GM19351 (cell line): ENCODE results near the gene NACAD.

ENCODE experiments used
- ATAC-seq: cut with Tn5 transposase; IDR thresholded peaks from one replicate; pipeline ENCODE4 v1.9.1; 2021; ENCODE audit warnings: mild to moderate bottlenecking, moderate library complexity; ENCODE audit not compliant: unreplicated experiment

NACAD gene

DNA sequence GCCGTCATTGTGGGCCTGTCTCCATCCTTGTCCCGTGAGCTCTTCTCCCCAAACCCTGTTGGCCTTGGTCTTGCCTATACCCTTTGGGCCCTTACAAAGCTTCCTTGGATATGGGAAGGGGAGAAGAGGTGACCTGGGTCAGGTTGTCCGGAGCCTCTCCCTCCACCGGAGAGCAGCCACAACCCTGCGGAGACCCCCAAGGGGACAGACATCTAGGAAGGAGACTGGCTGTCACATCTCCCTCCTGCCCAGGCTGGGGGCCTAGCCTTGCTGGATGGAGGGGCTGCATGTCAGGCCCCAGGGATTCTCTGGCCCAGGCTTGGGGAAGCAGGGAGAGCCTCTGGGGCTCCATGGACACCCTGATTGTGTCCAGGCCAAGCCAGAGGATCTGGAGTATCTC lies 11.8 kb downstream of the NACAD start:
- no peak for ATAC-seq

DNA sequence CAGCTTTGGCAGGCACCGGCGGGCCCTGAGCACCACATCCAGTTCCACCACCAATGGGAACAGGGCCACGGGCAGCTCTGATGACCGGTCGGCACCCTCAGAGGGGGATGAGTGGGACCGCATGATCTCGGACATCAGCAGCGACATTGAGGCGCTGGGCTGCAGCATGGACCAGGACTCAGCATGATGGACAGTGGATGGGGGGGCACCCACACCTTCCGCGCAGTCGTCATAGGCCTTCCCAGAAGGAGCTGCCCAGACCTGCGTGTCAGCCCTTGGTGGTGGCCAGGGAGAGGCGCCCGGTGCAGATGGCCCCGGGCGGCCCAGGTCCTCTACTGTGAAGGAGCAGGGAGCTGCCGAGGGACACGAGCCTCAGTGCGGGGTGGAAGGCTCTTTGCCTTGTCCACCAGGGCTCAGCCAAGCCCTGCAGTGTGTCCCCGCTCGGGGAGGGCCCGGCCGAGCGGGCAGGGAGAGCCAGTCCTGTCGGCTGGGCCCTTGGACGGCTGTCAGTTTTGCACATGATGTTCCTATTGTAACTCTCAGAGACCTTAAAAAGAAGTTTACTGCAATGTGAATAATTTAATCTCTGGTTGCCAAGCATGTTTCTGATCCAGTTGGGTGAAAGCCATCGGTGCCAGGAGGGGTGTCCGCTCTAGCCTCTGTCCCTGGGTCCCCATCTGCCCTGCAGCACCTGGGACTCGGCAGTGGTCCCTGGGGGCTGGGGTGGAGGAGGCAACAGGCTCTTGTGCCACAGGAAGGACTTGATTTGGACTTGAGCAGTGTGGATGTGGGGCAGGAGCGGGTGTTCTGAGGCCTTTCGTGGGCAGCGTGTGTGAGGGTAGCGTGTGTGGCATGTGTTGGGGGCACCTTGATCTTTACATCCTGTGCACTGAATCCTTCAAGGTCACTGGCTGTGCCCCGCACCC lies 12.6 kb downstream of the NACAD start:
- ATAC-seq = no peak

- ATAC-seq = no peak
Measured at GRCh38 chr7:45075355-45075644, 13.5 kb downstream of the NACAD start.

GRCh38 chr7:45074528-45075354 lies 14.0 kb downstream of the NACAD start:
- ATAC-seq = no peak

DNA sequence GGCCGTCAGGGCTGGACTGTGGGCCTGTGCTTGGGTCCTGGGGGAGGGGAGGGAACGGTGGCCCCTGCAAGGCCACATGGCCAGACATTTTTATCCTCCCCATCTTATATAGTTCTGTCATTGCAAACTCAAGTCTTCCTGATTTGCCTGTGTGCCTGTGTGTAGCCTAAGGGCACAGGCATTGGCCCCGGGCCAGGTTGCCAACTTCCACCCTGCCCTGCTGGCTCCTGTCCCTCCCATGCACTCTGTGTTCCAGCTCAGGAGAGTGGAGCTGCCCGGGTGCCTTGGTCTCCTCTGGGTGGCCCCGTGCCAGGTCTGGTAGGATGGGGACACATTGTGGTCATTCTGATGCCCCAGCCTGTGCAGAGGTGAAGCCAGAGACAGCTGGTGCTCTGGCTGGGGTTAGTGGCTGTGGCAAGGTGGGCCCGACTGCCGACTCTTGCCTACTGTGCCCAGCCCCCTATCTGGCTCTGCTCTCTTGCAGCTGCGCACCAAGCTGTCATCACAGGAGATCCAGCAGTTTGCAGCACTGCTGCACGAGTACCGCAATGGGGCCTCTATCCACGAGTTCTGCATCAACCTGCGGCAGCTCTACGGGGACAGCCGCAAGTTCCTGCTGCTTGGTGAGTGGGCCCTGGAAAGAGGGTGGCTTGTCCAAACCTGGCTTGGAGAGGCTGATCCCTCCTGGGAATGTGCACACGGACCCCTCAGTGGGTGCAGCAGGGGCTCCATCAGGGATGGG lies 14.8 kb downstream of the NACAD start:
- no peak for ATAC-seq

DNA sequence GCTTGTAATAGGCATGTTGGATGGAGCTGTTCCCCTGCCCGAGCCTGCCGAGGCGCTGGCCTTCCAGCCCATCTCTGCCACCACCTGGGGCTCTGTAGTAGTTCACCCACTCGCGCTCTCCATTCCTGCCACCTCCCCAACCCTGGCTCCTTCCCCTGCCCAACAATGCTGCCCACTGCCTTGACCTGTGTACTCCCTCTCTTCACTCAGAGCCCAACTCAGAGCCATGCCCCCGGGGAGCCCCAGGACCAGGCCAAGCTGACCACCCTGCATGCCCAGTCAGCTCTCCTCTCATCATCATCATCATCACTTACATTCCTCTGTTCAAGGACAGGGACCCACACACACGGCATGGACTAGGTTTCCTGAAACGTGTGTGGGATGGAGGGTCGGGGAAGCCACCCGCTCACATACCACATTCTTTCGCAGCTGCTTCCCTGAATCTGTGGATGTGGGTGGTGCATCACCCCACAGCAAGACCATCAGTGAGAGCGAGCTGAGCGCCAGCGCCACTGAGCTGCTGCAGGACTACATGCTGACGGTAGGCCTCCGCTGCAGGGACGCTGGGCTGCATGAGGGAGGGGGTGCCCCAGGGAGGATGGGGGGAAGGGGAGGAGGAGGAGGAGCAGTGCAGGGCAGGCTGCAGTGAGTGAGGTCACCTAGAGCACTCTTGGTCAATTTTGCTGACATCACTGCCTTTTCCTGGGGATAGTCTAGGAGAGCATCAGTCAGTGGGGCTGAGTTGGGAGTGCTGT lies 15.6 kb downstream of the NACAD start:
- ATAC-seq = no peak

- ATAC-seq = no peak
Measured at GRCh38 chr7:45072131-45073030, 16.4 kb downstream of the NACAD start.

DNA sequence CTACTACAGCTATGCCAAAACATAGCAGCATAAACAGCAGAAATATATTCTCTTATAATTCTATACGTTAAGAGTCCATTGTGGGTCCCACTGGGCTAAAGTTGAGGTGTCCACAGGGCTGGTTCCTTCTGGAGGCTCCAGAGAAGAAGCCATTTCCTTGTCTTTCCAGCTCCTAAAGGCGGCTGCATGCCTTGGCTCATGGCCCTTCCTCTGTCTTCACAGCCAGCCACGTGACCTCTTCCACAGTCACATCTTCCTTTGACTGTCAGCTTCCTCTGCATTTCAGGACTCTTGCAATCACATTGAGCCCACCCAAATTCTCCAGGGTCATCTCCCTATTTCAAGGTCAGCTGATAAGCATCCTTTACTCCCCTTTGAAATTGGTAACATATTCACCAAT lies 17.2 kb downstream of the NACAD start:
- ATAC-seq = no peak

- no peak for ATAC-seq
Measured at GRCh38 chr7:45070254-45070642, 18.5 kb downstream of the NACAD start.

DNA sequence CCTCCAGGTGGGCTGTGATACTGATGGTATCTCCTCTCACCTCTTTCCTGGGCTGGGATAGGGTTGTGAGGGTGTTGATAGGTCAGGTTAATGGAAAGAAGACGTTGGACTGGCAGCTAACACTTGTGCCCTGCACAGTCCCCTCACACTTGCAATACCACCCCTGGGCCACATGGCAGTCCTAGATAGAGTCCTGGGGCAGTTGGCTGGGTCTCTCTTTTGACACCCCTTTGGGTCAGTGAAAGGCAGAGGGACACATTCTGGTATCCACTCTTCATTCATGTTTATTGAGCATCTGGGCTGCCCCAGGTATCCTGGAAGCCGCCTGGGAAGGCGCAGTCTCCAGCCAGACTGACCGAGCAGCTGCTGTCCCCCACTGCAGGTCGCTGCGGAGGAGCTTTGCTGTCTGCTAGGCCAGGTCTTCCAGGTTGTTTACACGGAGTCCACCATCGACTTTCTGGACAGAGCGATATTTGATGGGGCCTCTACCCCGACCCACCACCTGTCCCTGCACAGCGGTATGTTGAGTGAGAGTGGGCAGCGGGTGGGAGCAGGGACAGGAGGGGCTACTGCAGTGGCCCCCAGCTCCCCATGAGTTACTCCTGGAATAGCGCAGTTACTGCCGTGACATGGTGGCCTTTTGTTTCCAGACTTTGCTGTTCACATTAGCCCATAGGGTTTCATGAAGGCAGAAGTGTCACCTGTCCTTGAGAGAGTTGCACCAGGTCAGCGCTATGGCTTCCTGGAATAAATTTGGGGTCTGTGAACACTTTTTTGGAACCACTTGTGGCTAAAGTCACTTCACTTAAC lies 19.1 kb downstream of the NACAD start:
- no peak for ATAC-seq

- no peak for ATAC-seq
Measured at GRCh38 chr7:45068236-45069023, 20.3 kb downstream of the NACAD start.

- no peak for ATAC-seq
Measured at GRCh38 chr7:45067582-45067981, 21.2 kb downstream of the NACAD start.

GRCh38 chr7:45066409-45066808 lies 22.4 kb downstream of the NACAD start:
- no peak for ATAC-seq

- no peak for ATAC-seq
Measured at GRCh38 chr7:45065031-45065995, 23.5 kb downstream of the NACAD start.

DNA sequence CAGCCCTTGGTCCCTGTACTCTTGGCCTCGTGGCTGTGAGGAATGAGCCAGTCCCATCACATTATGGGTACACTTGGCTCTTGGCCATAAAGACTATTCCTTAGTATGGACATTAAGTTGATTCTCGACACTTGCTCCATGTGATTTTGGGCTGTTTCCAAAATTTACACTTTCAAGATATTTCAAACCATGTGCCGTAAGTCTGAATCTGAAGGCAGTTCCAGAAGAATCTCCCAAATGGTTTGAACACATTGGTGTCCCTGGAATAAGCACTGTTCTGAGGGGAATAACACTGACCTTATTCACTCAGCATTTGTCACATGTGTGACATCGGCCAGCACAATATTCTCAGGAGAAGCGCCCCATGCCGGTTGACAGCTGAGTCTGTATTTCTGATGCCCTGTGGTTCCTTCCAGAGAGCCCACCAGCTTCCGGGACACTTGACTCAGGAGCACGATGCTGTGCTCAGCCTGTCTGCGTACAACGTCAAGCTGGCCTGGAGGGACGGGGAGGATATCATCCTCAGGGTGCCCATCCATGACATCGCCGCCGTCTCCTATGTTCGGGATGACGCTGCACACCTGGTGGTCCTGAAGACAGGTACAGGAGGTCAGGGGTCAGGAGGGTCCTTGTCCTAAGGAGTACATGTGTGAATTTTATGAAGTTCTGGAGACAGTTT lies 24.6 kb downstream of the NACAD start:
- ATAC-seq = no peak

- no peak for ATAC-seq
Measured at GRCh38 chr7:45061806-45062425, 26.9 kb downstream of the NACAD start.
